IMR-90 (cell line): ENCODE results near the gene ADGB. TPM values are rescaled to one million over a fixed set of nuclear protein-coding genes. Genes with fewer than 3 reads are reported as not detected.
"Not testable (repeated sequence)": the region's sequence is repeated elsewhere in the genome, so short reads cannot be mapped to it uniquely, and the experiment has no call there.

ENCODE experiments used
- ATAC-seq: fragments of 200-7000 bp; cut with Tn5 transposase; 2 replicates; pipeline ENCODE4 v1.9.1; 2020; ENCODE audit warnings: low read depth, mild to moderate bottlenecking, moderate library complexity
- BruUV-seq: library from RNA; stranded (reverse); fragments of 400-500 nt; replicated peaks from 2 replicates; lab custom pipeline; 2021; lab: Mats Ljungman, UMichigan
- CTCF ChIA-PET: fragments of 300-600 bp; formaldehyde crosslinking; extraction: SDS; loops from one replicate; lab custom pipeline; 2021; ENCODE audit warnings: antibody characterized with exemption; lab: Yijun Ruan, JAX
- POLR2A ChIA-PET: fragments of 300-600 bp; sonication (Branson Sonifier 250); formaldehyde crosslinking; loops from one replicate; lab custom pipeline; 2022; ENCODE audit warnings: antibody characterized with exemption; ENCODE audit not compliant: unreplicated experiment; lab: Charles Lee
- DNase-seq: peaks from one replicate; pipeline ENCODE4 v3.0.0; 2013
- H2AFZ ChIP-seq: replicated peaks from 2 replicates; pipeline ENCODE3; 2013; ENCODE audit warnings: low read length, mild to moderate bottlenecking; ENCODE audit not compliant: poor library complexity
- H2AK5ac ChIP-seq: 2 replicates; pipeline ENCODE4 v1.6.1; 2013; ENCODE audit warnings: low read depth, low read length, inconsistent platforms
- H2AK9ac ChIP-seq: replicated peaks from 2 replicates; pipeline ENCODE3; 2013; ENCODE audit warnings: mild to moderate bottlenecking, low read depth, low read length, moderate library complexity; ENCODE audit not compliant: poor library complexity
- H2BK120ac ChIP-seq: 2 replicates; pipeline ENCODE4 v1.6.1; 2013; ENCODE audit warnings: low read depth, low read length, inconsistent platforms
- H2BK15ac ChIP-seq: 3 replicates; pipeline ENCODE4 v1.6.1; 2013; ENCODE audit warnings: low read depth, low read length, inconsistent platforms
- H2BK20ac ChIP-seq: 2 replicates; pipeline ENCODE4 v1.6.1; 2013; ENCODE audit warnings: low read depth, mild to moderate bottlenecking, inconsistent platforms, low read length, moderate library complexity
- H2BK5ac ChIP-seq: 2 replicates; pipeline ENCODE4 v1.6.1; 2013; ENCODE audit warnings: mild to moderate bottlenecking, low read depth, low read length, inconsistent platforms; ENCODE audit not compliant: poor library complexity, severe bottlenecking
- H3K14ac ChIP-seq: replicated peaks from 2 replicates; pipeline ENCODE4 v1.6.1; 2013; ENCODE audit warnings: low read depth, low read length, inconsistent platforms
- H3K18ac ChIP-seq: 2 replicates; pipeline ENCODE4 v1.6.1; 2013; ENCODE audit warnings: low read depth, low read length, control low read depth
- H3K23ac ChIP-seq: 2 replicates; pipeline ENCODE4 v1.6.1; 2013; ENCODE audit warnings: low read depth, low read length, inconsistent platforms
- H3K27ac ChIP-seq: 2 replicates; pipeline ENCODE4 v1.5.1; 2013; ENCODE audit warnings: mild to moderate bottlenecking, control low read depth, low read length; ENCODE audit not compliant: insufficient read depth
- H3K27me3 ChIP-seq: 2 replicates; pipeline ENCODE4 v1.6.1; 2013; ENCODE audit warnings: low read length; ENCODE audit not compliant: control insufficient read depth, insufficient read depth
- H3K36me3 ChIP-seq: 2 replicates; pipeline ENCODE4 v1.6.1; 2013; ENCODE audit warnings: low read length, mixed read lengths; ENCODE audit not compliant: control insufficient read depth, insufficient read depth
- H3K4ac ChIP-seq: 2 replicates; pipeline ENCODE4 v1.6.1; 2013; ENCODE audit warnings: low read depth, low read length, inconsistent platforms
- H3K4me1 ChIP-seq: 2 replicates; pipeline ENCODE4 v1.6.1; 2013; ENCODE audit warnings: low read length, mixed read lengths; ENCODE audit not compliant: control insufficient read depth, insufficient read depth
- H3K4me2 ChIP-seq: 2 replicates; pipeline ENCODE4 v1.6.1; 2013; ENCODE audit warnings: low read depth, mild to moderate bottlenecking, control low read depth, low read length, moderate library complexity
- H3K4me3 ChIP-seq: 2 replicates; pipeline ENCODE4 v1.5.1; 2013; ENCODE audit warnings: low read depth, mild to moderate bottlenecking, control low read depth, low read length, moderate library complexity; ENCODE audit not compliant: insufficient read depth
- H3K56ac ChIP-seq: 2 replicates; pipeline ENCODE4 v1.6.1; 2013; ENCODE audit warnings: low read length, inconsistent platforms; ENCODE audit not compliant: insufficient read depth; ENCODE audit errors: extremely low read depth
- H3K79me1 ChIP-seq, 2 experiments: 2 replicates each; pipeline ENCODE4 v1.6.1; 2013; ENCODE audit warnings: low read length in 2 of 2, inconsistent platforms in 1 of 2, low read depth in 1 of 2
- H3K9ac ChIP-seq: 2 replicates; pipeline ENCODE4 v1.6.1; 2013; ENCODE audit warnings: low read depth, low read length, control low read depth
- H3K9me1 ChIP-seq: 2 replicates; pipeline ENCODE4 v1.6.1; 2013; ENCODE audit warnings: low read length, inconsistent platforms; ENCODE audit not compliant: insufficient read depth
- H3K9me3 ChIP-seq: 2 replicates; pipeline ENCODE4 v1.6.1; 2013; ENCODE audit warnings: low read length; ENCODE audit not compliant: control insufficient read depth, insufficient read depth
- H4K20me1 ChIP-seq: 2 replicates; pipeline ENCODE4 v1.6.1; 2013; ENCODE audit warnings: low read length, inconsistent platforms; ENCODE audit not compliant: insufficient read depth
- H4K5ac ChIP-seq: 2 replicates; pipeline ENCODE4 v1.6.1; 2013; ENCODE audit warnings: mild to moderate bottlenecking, low read depth, low read length, control low read depth
- H4K8ac ChIP-seq, 2 experiments: 2 replicates each; pipeline ENCODE4 v1.6.1; 2013; ENCODE audit warnings: low read depth in 2 of 2, low read length in 2 of 2, control low read depth in 1 of 2, inconsistent platforms in 1 of 2
- H4K91ac ChIP-seq: 2 replicates; pipeline ENCODE4 v1.6.1; 2013; ENCODE audit warnings: low read depth, low read length, inconsistent platforms; ENCODE audit not compliant: insufficient read depth
- WGBS, 2 experiments: methylation state at CpG; one replicate each; pipeline versions ENCODE4 v1.1.5 to v1.1.7; 2013; ENCODE audit warnings: missing lambda C conversion rate in 2 of 2; ENCODE audit not compliant: insufficient read length in 1 of 2; ENCODE audit errors: extremely low coverage in 2 of 2; 5-methylcytosine and 5-hydroxymethylcytosine counted together
- dilution Hi-C: fragments of 300-500 bp; cut with HindIII; formaldehyde crosslinking; loops from one replicate; pipeline ENCODE4 v1.14.3; 2018; ENCODE audit warnings: low sequenced_read_pairs; ENCODE audit not compliant: unreplicated experiment
- in situ Hi-C: fragments of 300-500 bp; cut with MboI; formaldehyde crosslinking; loops from 3 replicates; pipeline ENCODE4 v1.14.3; 2019; ENCODE audit warnings: low sequenced_read_pairs, inconsistent platforms, mixed read lengths
- intact Hi-C: fragments of 100-400 bp; cut with micrococcal nuclease; formaldehyde crosslinking; loops from 2 replicates; pipeline ENCODE4 v1.10.0; 2022
- polyA plus RNA-seq, 3 experiments: library from polyadenylated mRNA; depleted of rRNA; stranded (reverse); fragments of >200 nt; gene quantifications; 2 replicates each; pipeline ENCODE4 v1.2.3, GENCODE V29; 2012; ENCODE audit warnings: low replicate concordance in 1 of 3
- total RNA-seq: library from RNA; depleted of rRNA; stranded (reverse); fragments of >200 nt; gene quantifications from 2 replicates; pipeline ENCODE4 v1.2.3, GENCODE V29; 2012

ADGB gene
- total and polyA plus RNA-seq, 2 of the 4 experiments (the other 2 are of a cell fraction), result not detected

- H3K56ac ChIP-seq, H3K9ac ChIP-seq, H3K4me2 ChIP-seq, H4K8ac ChIP-seq, H3K14ac ChIP-seq, ATAC-seq, H2BK5ac ChIP-seq, H2AK9ac ChIP-seq, H3K9me1 ChIP-seq, CTCF ChIA-PET, H3K27me3 ChIP-seq, H3K36me3 ChIP-seq, dilution Hi-C loops, intact Hi-C loops, H2BK15ac ChIP-seq, H2BK120ac ChIP-seq, H3K18ac ChIP-seq, H3K79me1 ChIP-seq, H3K4me1 ChIP-seq, H4K20me1 ChIP-seq, H3K4ac ChIP-seq, H3K23ac ChIP-seq, in situ Hi-C loops, H2BK20ac ChIP-seq, H3K27ac ChIP-seq, H2AK5ac ChIP-seq, H3K4me3 ChIP-seq, DNase-seq, H2AFZ ChIP-seq, BruUV-seq, H4K91ac ChIP-seq, H3K9me3 ChIP-seq, H4K5ac ChIP-seq, POLR2A ChIA-PET: not testable (repeated sequence)
- WGBS, 2 experiments, result no CpG with 5 or more reads among the region's 2 CpGs
Measured at GRCh38 chr6:146566661-146567060, 32.1 kb upstream of the ADGB start.

GRCh38 chr6:146568619-146569018 is 30.2 kb upstream of the ADGB start:
- H4K8ac ChIP-seq, dilution Hi-C loops, H4K20me1 ChIP-seq, H2AK9ac ChIP-seq, H4K91ac ChIP-seq, H3K23ac ChIP-seq, H2BK20ac ChIP-seq, H3K56ac ChIP-seq, H3K4ac ChIP-seq, H2BK5ac ChIP-seq, in situ Hi-C loops, intact Hi-C loops, H3K4me1 ChIP-seq, H2BK120ac ChIP-seq, H3K18ac ChIP-seq, DNase-seq, CTCF ChIA-PET, H4K5ac ChIP-seq, H3K9ac ChIP-seq, H3K79me1 ChIP-seq, H2BK15ac ChIP-seq, H3K9me1 ChIP-seq, POLR2A ChIA-PET, H3K36me3 ChIP-seq, BruUV-seq, ATAC-seq, H2AK5ac ChIP-seq, H2AFZ ChIP-seq, H3K27ac ChIP-seq, H3K14ac ChIP-seq, H3K9me3 ChIP-seq, H3K4me2 ChIP-seq, H3K27me3 ChIP-seq, H3K4me3 ChIP-seq: not testable (repeated sequence)
- WGBS, 2 experiments, result no CpG with 5 or more reads among the region's 3 CpGs
